ENCODE measurements around the gene NIM1K. TPM values are rescaled to one million over a fixed set of nuclear protein-coding genes. Genes with fewer than 3 reads are reported as not detected.
"Not testable (repeated sequence)": the region's sequence is repeated elsewhere in the genome, so short reads cannot be mapped to it uniquely, and the experiment has no call there.

The NIM1K gene
- total RNA-seq, 1 donor from 2014 or later, result 0.75 TPM

DNA sequence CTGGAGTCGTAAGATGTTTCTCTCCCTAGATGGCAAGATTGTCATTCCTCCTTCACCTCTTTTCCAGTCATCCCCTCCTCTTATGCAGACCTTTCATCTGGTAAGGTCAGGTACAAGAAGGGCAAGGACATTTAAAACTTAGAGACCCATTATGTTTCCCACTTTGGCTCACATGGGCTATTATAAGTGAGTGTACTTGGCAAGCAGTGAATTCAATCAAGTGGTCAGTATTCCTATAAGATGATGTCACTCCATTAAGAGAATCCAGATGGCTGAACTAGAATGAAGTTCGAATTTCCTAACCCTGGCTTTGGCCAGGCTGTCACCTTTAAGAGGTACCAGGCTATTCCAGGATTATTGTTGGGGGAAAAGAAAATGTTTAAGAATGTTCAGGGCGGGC lies 39.1 kb upstream of the NIM1K start:
- no peak overlapping the region for H3K4me3 ChIP-seq (ENCODE audit: low read depth, low read length)
- TF ChIP-seq, protein P1, sequence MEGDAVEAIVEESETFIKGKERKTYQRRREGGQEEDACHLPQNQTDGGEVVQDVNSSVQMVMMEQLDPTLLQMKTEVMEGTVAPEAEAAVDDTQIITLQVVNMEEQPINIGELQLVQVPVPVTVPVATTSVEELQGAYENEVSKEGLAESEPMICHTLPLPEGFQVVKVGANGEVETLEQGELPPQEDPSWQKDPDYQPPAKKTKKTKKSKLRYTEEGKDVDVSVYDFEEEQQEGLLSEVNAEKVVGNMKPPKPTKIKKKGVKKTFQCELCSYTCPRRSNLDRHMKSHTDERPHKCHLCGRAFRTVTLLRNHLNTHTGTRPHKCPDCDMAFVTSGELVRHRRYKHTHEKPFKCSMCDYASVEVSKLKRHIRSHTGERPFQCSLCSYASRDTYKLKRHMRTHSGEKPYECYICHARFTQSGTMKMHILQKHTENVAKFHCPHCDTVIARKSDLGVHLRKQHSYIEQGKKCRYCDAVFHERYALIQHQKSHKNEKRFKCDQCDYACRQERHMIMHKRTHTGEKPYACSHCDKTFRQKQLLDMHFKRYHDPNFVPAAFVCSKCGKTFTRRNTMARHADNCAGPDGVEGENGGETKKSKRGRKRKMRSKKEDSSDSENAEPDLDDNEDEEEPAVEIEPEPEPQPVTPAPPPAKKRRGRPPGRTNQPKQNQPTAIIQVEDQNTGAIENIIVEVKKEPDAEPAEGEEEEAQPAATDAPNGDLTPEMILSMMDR (conservative IDR thresholded peaks at IDR 0.05; ENCODE audit: low read depth, low read length), result no peak
- no peak for DNase-seq (ENCODE audit: low read depth)

DNA sequence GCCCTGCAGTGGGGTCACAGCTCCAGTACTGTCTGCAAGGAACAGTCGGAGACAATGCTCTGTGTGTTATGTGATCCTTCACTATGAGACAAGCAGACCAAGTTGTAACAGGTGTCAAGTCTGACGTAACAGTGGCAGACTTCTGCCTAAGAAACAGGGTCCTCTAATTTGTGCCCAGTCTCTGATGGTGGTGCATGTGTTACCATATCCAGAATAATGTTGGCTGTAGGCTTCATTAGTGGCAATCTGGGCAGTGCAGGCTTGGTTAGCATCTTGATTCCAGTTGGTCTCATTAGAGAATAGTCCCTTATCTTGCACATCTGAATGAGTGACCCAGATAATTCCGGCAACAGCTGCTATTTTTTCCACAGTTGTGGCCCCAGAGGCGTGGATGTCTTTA lies 37.6 kb upstream of the NIM1K start:
- DNase-seq (ENCODE audit: low read depth), result no peak
- TF ChIP-seq, protein P1 (conservative IDR thresholded peaks at IDR 0.05; ENCODE audit: low read depth, low read length), result no peak
- H3K4me3 ChIP-seq (ENCODE audit: low read depth, low read length), result no peak overlapping the region

DNA sequence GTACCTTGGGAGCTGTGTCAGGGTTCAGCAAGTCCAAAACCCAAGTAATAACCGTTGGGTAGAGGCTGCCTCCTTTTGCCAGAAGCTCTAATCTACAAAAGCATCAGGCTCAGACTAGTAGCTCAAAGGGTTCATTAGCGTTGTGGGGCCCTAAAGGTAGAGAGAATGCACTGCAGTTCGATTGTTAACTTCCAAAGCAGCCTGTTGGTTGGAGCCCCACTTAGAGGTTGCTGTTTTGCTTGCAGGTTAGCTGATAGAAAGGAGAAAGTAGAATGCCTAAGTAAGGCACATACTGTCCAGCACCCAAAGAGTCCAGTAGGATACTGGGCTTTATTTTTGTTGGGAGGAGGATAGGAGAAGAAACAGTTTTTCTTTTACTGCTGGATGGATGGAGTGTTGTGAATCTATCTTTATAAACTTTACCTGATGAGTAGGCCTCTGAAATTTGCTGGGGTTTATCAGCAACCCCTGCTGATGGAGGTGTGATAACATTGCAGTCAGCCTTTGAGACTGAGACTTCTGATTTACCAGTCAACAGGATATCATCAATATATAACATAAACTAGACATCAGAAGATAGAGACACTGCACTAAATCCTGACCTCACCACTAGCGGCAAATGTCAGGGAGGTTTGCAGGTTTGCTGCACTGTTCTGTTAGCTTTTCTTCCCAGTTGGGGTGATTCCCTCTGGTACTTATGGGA lies 36.5 kb upstream of the NIM1K start:
- TF ChIP-seq, protein P1 (conservative IDR thresholded peaks at IDR 0.05; ENCODE audit: low read depth, low read length), result no peak
- H3K4me3 ChIP-seq (ENCODE audit: low read depth, low read length), result no peak overlapping the region
- DNase-seq (ENCODE audit: low read depth), result no peak

DNA sequence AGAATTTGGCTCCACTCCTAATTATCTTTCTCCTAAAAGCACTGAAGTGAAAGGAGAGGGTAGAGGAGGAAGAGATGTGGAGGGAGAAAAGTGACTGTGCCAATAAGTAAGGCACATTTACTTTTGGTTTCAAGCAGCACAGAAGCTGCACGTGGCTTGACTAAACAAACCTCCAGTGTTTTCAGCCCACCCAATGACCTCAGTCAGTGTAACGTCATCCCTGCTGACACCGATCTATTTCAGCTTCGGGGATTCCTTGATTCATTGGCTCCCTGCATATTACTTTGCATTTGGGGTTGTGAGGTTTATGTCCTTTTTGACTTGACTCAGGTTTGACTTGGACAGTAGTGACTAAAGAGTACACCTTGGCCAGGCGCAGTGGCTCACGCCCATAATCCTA lies 35.6 kb upstream of the NIM1K start:
- TF ChIP-seq, protein P1 (conservative IDR thresholded peaks at IDR 0.05; ENCODE audit: low read depth, low read length), result no peak
- DNase-seq (ENCODE audit: low read depth), result no peak
- no peak overlapping the region for H3K4me3 ChIP-seq (ENCODE audit: low read depth, low read length)

DNA sequence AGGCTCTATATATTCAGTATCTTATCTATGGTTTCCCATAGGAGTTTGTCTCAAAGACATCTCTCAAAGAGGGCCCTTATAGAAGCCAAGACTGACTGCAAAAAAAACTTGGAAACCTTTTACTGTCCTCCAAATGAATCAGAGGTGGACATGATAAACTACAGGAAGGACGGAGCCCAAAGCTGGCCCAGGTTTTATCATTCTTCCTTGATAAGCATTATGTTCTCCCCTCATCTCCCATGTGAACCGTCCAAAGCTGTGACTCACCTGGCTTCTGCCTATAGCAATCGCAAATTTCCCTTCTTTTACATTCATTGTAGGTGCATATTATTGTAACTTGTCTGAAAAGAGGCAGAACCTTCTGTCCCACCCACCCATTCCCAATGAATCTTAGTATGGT lies 35.0 kb upstream of the NIM1K start:
- TF ChIP-seq, protein P1 (conservative IDR thresholded peaks at IDR 0.05; ENCODE audit: low read depth, low read length), result no peak
- DNase-seq (ENCODE audit: low read depth), result no peak
- no peak overlapping the region for H3K4me3 ChIP-seq (ENCODE audit: low read depth, low read length)

DNA sequence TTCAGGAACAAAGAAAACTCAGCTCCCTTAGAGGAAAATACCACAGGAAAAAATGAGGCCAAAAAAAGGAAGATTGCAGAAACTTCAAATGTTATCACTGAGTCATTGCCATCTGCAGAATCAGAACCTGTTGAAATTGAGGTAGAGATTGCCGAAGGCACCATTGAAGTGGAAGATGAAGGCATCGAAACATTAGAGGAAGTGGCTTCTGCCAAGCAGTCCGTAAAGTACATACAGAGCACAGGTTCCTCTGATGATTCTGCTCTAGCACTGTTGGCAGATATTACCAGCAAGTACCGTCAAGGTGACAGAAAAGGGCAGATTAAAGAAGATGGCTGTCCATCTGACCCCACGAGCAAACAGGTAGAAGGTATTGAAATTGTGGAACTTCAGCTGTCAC lies 30.8 kb upstream of the NIM1K start:
- no peak overlapping the region for H3K4me3 ChIP-seq (ENCODE audit: low read depth, low read length)
- no peak for DNase-seq (ENCODE audit: low read depth)
- TF ChIP-seq, protein P1 (conservative IDR thresholded peaks at IDR 0.05; ENCODE audit: low read depth, low read length), result no peak

DNA sequence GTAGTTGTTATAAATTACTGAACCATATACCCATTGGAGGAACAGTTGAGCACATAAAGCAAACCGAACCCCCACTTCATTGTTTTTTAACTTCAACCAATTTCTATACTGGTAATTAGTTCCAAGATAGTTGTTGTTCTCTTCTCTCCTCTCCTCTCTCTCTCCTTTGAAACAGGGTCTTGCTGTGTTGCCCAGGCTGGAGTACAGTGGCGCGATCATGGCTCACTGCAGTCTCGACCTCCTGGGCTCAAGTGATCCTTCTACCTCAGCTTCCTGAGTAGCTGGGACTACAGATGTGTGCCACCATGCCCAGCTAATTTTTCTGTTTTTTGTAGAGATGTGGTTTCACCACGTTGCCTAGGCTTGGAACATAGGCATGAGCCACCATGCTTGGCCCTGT lies 27.2 kb upstream of the NIM1K start:
- not testable (repeated sequence) for H3K4me3 ChIP-seq (ENCODE audit: low read depth, low read length); DNase-seq (ENCODE audit: low read depth)

Measured in epithelial cell of proximal tubule (primary cell).